Measurements from ENCODE around the gene TMEM86A. TPM values are rescaled to one million over a fixed set of nuclear protein-coding genes. Genes with fewer than 3 reads are reported as not detected.

TMEM86A gene
- total RNA-seq, 2 donors from 2014 or later: 4.7 to 5.6 TPM

GRCh38 chr11:18713646-18714442 is 15.3 kb downstream of the TMEM86A start:
- H3K4me1 ChIP-seq: no peaks in the 10 kb centered on the region
- H3K4me3 ChIP-seq: no peak overlapping the region
- no peaks in the 10 kb centered on the region for H3K27me3 ChIP-seq
- ATAC-seq (no peak), DNase-seq (no peak)
- 82 to 85% methylated on average over 18 to 26 of the region's 26 CpGs for WGBS, 2 donors
- H3K9me3 ChIP-seq: no peaks in the 10 kb centered on the region
- no peaks in the 10 kb centered on the region for H3K36me3 ChIP-seq (replicated peaks in 1 of 2; ENCODE audit: insufficient read depth in 1 of 2, low read depth in 2 of 2)
- TF ChIP-seq POLR2A (IDR thresholded peaks at IDR 0.05): no peak
- TF ChIP-seq CTCF (IDR thresholded peaks at IDR 0.05): no peak
- intact Hi-C loops (cut with DNase I): no loop called here
- no peak overlapping the region for H3K27ac ChIP-seq

- Histone ChIP-seq H3K4me1 (no peaks in the 10 kb centered on the region), H3K4me3 (no peak overlapping the region), H3K36me3 (replicated peaks in 1 of 2; ENCODE audit: insufficient read depth in 1 of 2, low read depth in 2 of 2) (no peaks in the 10 kb centered on the region), H3K9me3 (no peaks in the 10 kb centered on the region), H3K27me3 (no peaks in the 10 kb centered on the region), H3K27ac (no peak overlapping the region)
- ATAC-seq (no peak), DNase-seq (no peak)
- WGBS, 2 donors: 83 to 85% methylated on average over 10 of the region's 10 CpGs
- intact Hi-C loops (cut with DNase I): no loop called here
- TF ChIP-seq POLR2A (IDR thresholded peaks at IDR 0.05): no peak
- TF ChIP-seq CTCF (IDR thresholded peaks at IDR 0.05): no peak
Observed at GRCh38 chr11:18714443-18714780, 15.8 kb downstream of the TMEM86A start.

- DNase-seq (no peak), ATAC-seq (no peak)
- H3K36me3 ChIP-seq (replicated peaks in 1 of 2; ENCODE audit: insufficient read depth in 1 of 2, low read depth in 2 of 2): no peaks in the 10 kb centered on the region
- no peak overlapping the region for H3K4me3 ChIP-seq
- no peak overlapping the region for H3K27ac ChIP-seq
- no peaks in the 10 kb centered on the region for H3K27me3 ChIP-seq
- no peak for TF ChIP-seq CTCF (IDR thresholded peaks at IDR 0.05)
- no peak for TF ChIP-seq POLR2A (IDR thresholded peaks at IDR 0.05)
- intact Hi-C loops (cut with DNase I): no loop called here
- no peaks in the 10 kb centered on the region for H3K9me3 ChIP-seq
- no peaks in the 10 kb centered on the region for H3K4me1 ChIP-seq
- WGBS, 2 donors: 81 to 82% methylated on average over 7 of the region's 7 CpGs
Observed at GRCh38 chr11:18715476-18715875, 16.9 kb downstream of the TMEM86A start.

GRCh38 chr11:18720091-18720807 is 21.7 kb downstream of the TMEM86A start:
- Histone ChIP-seq H3K4me1 (peaks cover 7% of the 10 kb centered on the region), H3K27ac (no peak overlapping the region), H3K9me3 (no peaks in the 10 kb centered on the region), H3K36me3 (replicated peaks in 1 of 2; ENCODE audit: insufficient read depth in 1 of 2, low read depth in 2 of 2) (no peaks in the 10 kb centered on the region), H3K27me3 (no peaks in the 10 kb centered on the region), H3K4me3 (no peak overlapping the region)
- 67 to 85% methylated on average over 5 of the region's 5 CpGs for WGBS, 2 donors
- ATAC-seq: no peak
- intact Hi-C loops (cut with DNase I): no loop called here
- no peak for DNase-seq
- no peak for TF ChIP-seq POLR2A (IDR thresholded peaks at IDR 0.05)
- TF ChIP-seq CTCF (IDR thresholded peaks at IDR 0.05): no peak

Measured in body of pancreas (tissue), 4 donors.